H9 (cell line): ENCODE results near the gene PLCD3. TPM values are rescaled to one million over a fixed set of nuclear protein-coding genes. Genes with fewer than 3 reads are reported as not detected.

Experiments used
- DNase-seq: peaks from one replicate; pipeline ENCODE4 v3.0.0-alpha.2; 2017
- H2AFZ ChIP-seq: one replicate; pipeline ENCODE4 v1.6.1; 2013; ENCODE audit warnings: mild to moderate bottlenecking, low read length, control low read depth, moderate library complexity
- H2AK5ac ChIP-seq: 2 replicates; pipeline ENCODE4 v1.6.1; 2013; ENCODE audit warnings: low read length, control low read depth, mixed read lengths; ENCODE audit not compliant: insufficient read length
- H2BK120ac ChIP-seq: one replicate; pipeline ENCODE4 v1.6.1; 2013; ENCODE audit warnings: low read depth, mild to moderate bottlenecking, low read length, control low read depth, inconsistent platforms; ENCODE audit not compliant: poor library complexity, severe bottlenecking
- H2BK12ac ChIP-seq: 2 replicates; pipeline ENCODE4 v1.6.1; 2013; ENCODE audit warnings: low read length, control low read depth, mixed read lengths, low read depth; ENCODE audit not compliant: insufficient read length
- H2BK15ac ChIP-seq: 2 replicates; pipeline ENCODE4 v1.6.1; 2013; ENCODE audit warnings: low read depth, low read length, control low read depth
- H2BK20ac ChIP-seq: one replicate; pipeline ENCODE4 v1.6.1; 2013; ENCODE audit warnings: low read depth, mild to moderate bottlenecking, low read length, control low read depth, inconsistent platforms; ENCODE audit not compliant: poor library complexity, severe bottlenecking
- H2BK5ac ChIP-seq: 2 replicates; pipeline ENCODE4 v1.6.1; 2013; ENCODE audit warnings: low read length, control low read depth, mixed read lengths; ENCODE audit not compliant: insufficient read length
- H3K14ac ChIP-seq: 2 replicates; pipeline ENCODE4 v1.6.1; 2013; ENCODE audit warnings: low read length, control low read depth; ENCODE audit not compliant: insufficient read depth
- H3K18ac ChIP-seq: 2 replicates; pipeline ENCODE4 v1.6.1; 2013; ENCODE audit warnings: low read depth, mild to moderate bottlenecking, mixed read lengths, low read length, control low read depth; ENCODE audit not compliant: insufficient read length
- H3K23ac ChIP-seq: 2 replicates; pipeline ENCODE4 v1.6.1; 2013; ENCODE audit warnings: low read length, control low read depth, mixed read lengths, low read depth; ENCODE audit not compliant: insufficient read length
- H3K23me2 ChIP-seq: 2 replicates; pipeline ENCODE4 v1.6.1; 2013; ENCODE audit warnings: low read depth, mild to moderate bottlenecking, mixed read lengths, low read length, control low read depth; ENCODE audit not compliant: insufficient read length, poor library complexity, severe bottlenecking
- H3K27ac ChIP-seq: 2 replicates; pipeline ENCODE4 v1.5.1; 2013; ENCODE audit warnings: low read length, control low read depth, mixed read lengths, low read depth; ENCODE audit not compliant: insufficient read length
- H3K27me3 ChIP-seq: 2 replicates; pipeline ENCODE4 v1.6.1; 2013; ENCODE audit warnings: low read length, control low read depth, inconsistent platforms; ENCODE audit not compliant: insufficient read depth
- H3K4ac ChIP-seq: 2 replicates; pipeline ENCODE4 v1.6.1; 2013; ENCODE audit warnings: low read depth, mild to moderate bottlenecking, control low read depth, inconsistent platforms, low read length, moderate library complexity
- H3K4me1 ChIP-seq: 2 replicates; pipeline ENCODE4 v1.6.1; 2013; ENCODE audit warnings: low read length, control low read depth, inconsistent platforms; ENCODE audit not compliant: insufficient read depth
- H3K4me2 ChIP-seq: 2 replicates; pipeline ENCODE4 v1.6.1; 2013; ENCODE audit warnings: low read length, control low read depth, mixed read lengths; ENCODE audit not compliant: insufficient read length, insufficient read depth
- H3K56ac ChIP-seq: 2 replicates; pipeline ENCODE4 v1.6.1; 2013; ENCODE audit warnings: low read depth, mild to moderate bottlenecking, mixed read lengths, low read length, control low read depth; ENCODE audit not compliant: insufficient read length
- H3K79me1 ChIP-seq: 2 replicates; pipeline ENCODE4 v1.6.1; 2013; ENCODE audit warnings: low read depth, mild to moderate bottlenecking, moderate library complexity, low read length, control low read depth, inconsistent platforms; ENCODE audit not compliant: insufficient read depth, poor library complexity, severe bottlenecking
- H3K79me2 ChIP-seq: 2 replicates; pipeline ENCODE4 v1.6.1; 2013; ENCODE audit warnings: low read length, control low read depth, inconsistent platforms; ENCODE audit not compliant: insufficient read depth
- H3K9ac ChIP-seq: 2 replicates; pipeline ENCODE4 v1.6.1; 2013; ENCODE audit warnings: low read length, control low read depth, mixed read lengths; ENCODE audit not compliant: insufficient read length; ENCODE audit errors: extremely low read depth
- H3K9me3 ChIP-seq: one replicate; pipeline ENCODE4 v1.6.1; 2013; ENCODE audit warnings: low read depth, low read length, inconsistent platforms; ENCODE audit not compliant: control insufficient read depth
- H3T11ph ChIP-seq: one replicate; pipeline ENCODE4 v1.6.1; 2013; ENCODE audit warnings: mild to moderate bottlenecking, low read length, control low read depth, inconsistent platforms
- H4K20me1 ChIP-seq: one replicate; pipeline ENCODE4 v1.6.1; 2013; ENCODE audit not compliant: control insufficient read depth, insufficient read length, insufficient read depth
- H4K5ac ChIP-seq: 2 replicates; pipeline ENCODE4 v1.6.1; 2013; ENCODE audit warnings: low read depth, mild to moderate bottlenecking, mixed read lengths, low read length, control low read depth; ENCODE audit not compliant: insufficient read length
- H4K8ac ChIP-seq: replicated peaks from 2 replicates; pipeline ENCODE4 v1.6.1; 2013; ENCODE audit warnings: low read length, control low read depth, mixed read lengths, low read depth; ENCODE audit not compliant: insufficient read length
- H4K91ac ChIP-seq: 2 replicates; pipeline ENCODE4 v1.6.1; 2013; ENCODE audit warnings: low read depth, mild to moderate bottlenecking, moderate library complexity, mixed read lengths, low read length, control low read depth; ENCODE audit not compliant: insufficient read length
- H3K27ac Mint-ChIP-seq, 3 experiments: 2 replicates in 2 of 3; 3 replicates in 1 of 3; pipeline ENCODE4 v1.8.0; 2020 to 2021; ENCODE audit warnings: mixed read lengths in 3 of 3, mild to moderate bottlenecking in 1 of 3, moderate library complexity in 1 of 3
- H3K27me3 Mint-ChIP-seq: 2 replicates; pipeline ENCODE4 v1.8.0; 2021; ENCODE audit warnings: low read depth, mild to moderate bottlenecking, moderate library complexity, mixed read lengths
- H3K36me3 Mint-ChIP-seq, 3 experiments: 2 replicates in 2 of 3; 3 replicates in 1 of 3; pipeline ENCODE4 v1.8.0; 2020 to 2021; ENCODE audit warnings: low read depth in 3 of 3, mixed read lengths in 3 of 3; ENCODE audit not compliant: insufficient read depth in 1 of 3
- H3K4me1 Mint-ChIP-seq, 2 experiments: 2 replicates each; pipeline ENCODE4 v1.8.0; 2020; ENCODE audit warnings: mixed read lengths in 2 of 2
- H3K4me3 Mint-ChIP-seq, 2 experiments: 2 replicates in 1 of 2; 3 replicates in 1 of 2; pipeline ENCODE4 v1.8.0; 2020 to 2021; ENCODE audit warnings: mild to moderate bottlenecking in 2 of 2, mixed read lengths in 2 of 2, moderate library complexity in 1 of 2
- H3K9me3 Mint-ChIP-seq, 2 experiments: 2 replicates in 1 of 2; 3 replicates in 1 of 2; pipeline ENCODE4 v1.8.0; 2020; ENCODE audit warnings: mild to moderate bottlenecking in 2 of 2, mixed read lengths in 2 of 2, moderate library complexity in 1 of 2
- WGBS: extraction: QIAGEN DNeasy Blood & Tissue Kit; methylation state at CpG from one replicate; pipeline ENCODE4 v1.1.7; 2013; ENCODE audit warnings: missing lambda C conversion rate, low lambda C conversion rate, mixed read lengths; ENCODE audit not compliant: insufficient read length; ENCODE audit errors: extremely low coverage; 5-methylcytosine and 5-hydroxymethylcytosine counted together
- total RNA-seq: library from RNA; stranded (reverse); gene quantifications from 2 replicates; pipeline ENCODE4 v1.2.1, GENCODE V29; 2021
- TF ChIP-seq, protein P1 (sequence below): fragments of 200-600 bp; sonication (generic); conservative IDR thresholded peaks from 3 replicates; pipeline ENCODE4 v1.8.0; 2021; ENCODE audit warnings: antibody characterized with exemption, mild to moderate bottlenecking

PLCD3 gene
- total RNA-seq, 1 experiment from 2014 or later = 41.6 TPM

DNA sequence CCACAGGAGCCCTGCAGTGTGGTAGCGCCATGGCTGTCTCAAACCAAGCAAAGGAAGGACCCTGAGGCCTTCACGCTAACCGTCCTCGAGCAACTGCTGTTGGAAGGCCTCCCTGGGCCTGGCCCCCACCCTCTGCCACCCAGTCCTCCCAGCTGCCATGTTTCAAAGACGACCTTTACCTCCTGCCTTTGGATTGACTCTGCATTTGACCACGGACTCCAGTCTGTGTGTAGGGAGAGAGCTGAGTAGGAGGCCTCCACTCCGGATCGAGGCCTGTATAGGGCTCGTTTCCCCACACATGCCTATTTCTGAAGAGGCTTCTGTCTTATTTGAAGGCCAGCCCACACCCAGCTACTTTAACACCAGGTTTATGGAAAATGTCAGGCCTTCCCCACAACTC, 24.3 kb downstream of the PLCD3 start:
- Histone ChIP-seq H3K23me2 (no peaks in the 10 kb centered on the region), H2BK120ac (no peak overlapping the region), H4K91ac (no peak overlapping the region), H4K8ac (no peak overlapping the region), H2AK5ac (no peak overlapping the region), H3K27me3 (no peaks in the 10 kb centered on the region), H2AFZ (no peak overlapping the region), H3K56ac (no peak overlapping the region), H3K14ac (no peak overlapping the region), H3T11ph (no peak overlapping the region), H2BK15ac (no peak overlapping the region), H2BK5ac (no peak overlapping the region), H2BK12ac (no peak overlapping the region), H3K23ac (no peak overlapping the region), H3K79me2 (no peaks in the 10 kb centered on the region), H3K4me2 (no peak overlapping the region), H3K4ac (no peak overlapping the region), H3K9ac (no peak overlapping the region), H3K79me1 (no peaks in the 10 kb centered on the region), H3K18ac (no peak overlapping the region), H2BK20ac (no peak overlapping the region), H4K5ac (no peak overlapping the region), H3K4me1 (no peaks in the 10 kb centered on the region), H4K20me1 (no peaks in the 10 kb centered on the region), H3K27ac (no peak overlapping the region), H3K9me3 (no peaks in the 10 kb centered on the region)
- Mint-ChIP-seq H3K9me3 (no peaks in the 10 kb centered on the region), H3K27ac (peak overlapping the region in 2 of 3 experiments; percentile 50 to 81; a peak in 3 of 7 replicates), H3K27me3 (peaks cover 2% of the 10 kb centered on the region; the same call in 1 of the 2 replicates), H3K4me1 (peaks cover 0 to 7% of the 10 kb centered on the region in 2 experiments; a peak in 2 of 4 replicates), H3K36me3 (peaks cover 7 to 60% (median 55%) of the 10 kb centered on the region in 3 experiments; a peak in 6 of 7 replicates), H3K4me3 (no peak overlapping the region)
- TF ChIP-seq, protein P1, sequence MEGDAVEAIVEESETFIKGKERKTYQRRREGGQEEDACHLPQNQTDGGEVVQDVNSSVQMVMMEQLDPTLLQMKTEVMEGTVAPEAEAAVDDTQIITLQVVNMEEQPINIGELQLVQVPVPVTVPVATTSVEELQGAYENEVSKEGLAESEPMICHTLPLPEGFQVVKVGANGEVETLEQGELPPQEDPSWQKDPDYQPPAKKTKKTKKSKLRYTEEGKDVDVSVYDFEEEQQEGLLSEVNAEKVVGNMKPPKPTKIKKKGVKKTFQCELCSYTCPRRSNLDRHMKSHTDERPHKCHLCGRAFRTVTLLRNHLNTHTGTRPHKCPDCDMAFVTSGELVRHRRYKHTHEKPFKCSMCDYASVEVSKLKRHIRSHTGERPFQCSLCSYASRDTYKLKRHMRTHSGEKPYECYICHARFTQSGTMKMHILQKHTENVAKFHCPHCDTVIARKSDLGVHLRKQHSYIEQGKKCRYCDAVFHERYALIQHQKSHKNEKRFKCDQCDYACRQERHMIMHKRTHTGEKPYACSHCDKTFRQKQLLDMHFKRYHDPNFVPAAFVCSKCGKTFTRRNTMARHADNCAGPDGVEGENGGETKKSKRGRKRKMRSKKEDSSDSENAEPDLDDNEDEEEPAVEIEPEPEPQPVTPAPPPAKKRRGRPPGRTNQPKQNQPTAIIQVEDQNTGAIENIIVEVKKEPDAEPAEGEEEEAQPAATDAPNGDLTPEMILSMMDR = no peak
- no CpG with 5 or more reads among the region's 9 CpGs for WGBS
- DNase-seq = no peak
